GM23338 (cell line): Measurements from ENCODE around the gene FTH1. TPM values are rescaled to one million over a fixed set of nuclear protein-coding genes. Genes with fewer than 3 reads are reported as not detected.

Experiments
- EZH2phosphoT487 ChIP-seq: fragments of 200-600 bp; sonication (generic); IDR thresholded peaks from one replicate; pipeline ENCODE4 v1.8.1; 2018; ENCODE audit warnings: antibody characterized with exemption; ENCODE audit not compliant: unreplicated experiment
- JUNB ChIP-seq: IDR thresholded peaks from one replicate; pipeline ENCODE4 v1.6.1; 2016; ENCODE audit warnings: antibody characterized with exemption; ENCODE audit not compliant: unreplicated experiment
- NANOG ChIP-seq: IDR thresholded peaks from 2 replicates; pipeline ENCODE4 v1.6.1; 2016; ENCODE audit warnings: antibody characterized with exemption, borderline replicate concordance
- POLR2AphosphoS5 ChIP-seq: IDR thresholded peaks from 2 replicates; pipeline ENCODE4 v1.6.1; 2016; ENCODE audit warnings: antibody characterized with exemption, low read depth
- STAT1 ChIP-seq: IDR thresholded peaks from one replicate; pipeline ENCODE4 v1.6.1; 2016; ENCODE audit warnings: antibody characterized with exemption; ENCODE audit not compliant: unreplicated experiment
- ZNF114 ChIP-seq: fragments of 250-450 bp; sonication (Bioruptor Pico); IDR thresholded peaks from 2 replicates; pipeline ENCODE4 v1.5.0; 2020; ENCODE audit warnings: mild to moderate bottlenecking, moderate library complexity
- polyA plus RNA-seq: library from polyadenylated mRNA; unstranded; fragments of >200 nt; fragmentation: Nextera tagmentation; extraction: Ambion mirVana; gene quantifications from 2 replicates; pipeline ENCODE4 v1.2.1, GENCODE V29; 2016
- total RNA-seq: library from RNA; depleted of rRNA; stranded (reverse); fragments of >200 nt; shearing (Covaris generic); gene quantifications from 2 replicates; pipeline ENCODE4 v1.2.3, GENCODE V29; 2014
- TF ChIP-seq, protein P1 (sequence below): fragments of 250-450 bp; sonication (Bioruptor Pico); IDR thresholded peaks from 2 replicates; pipeline ENCODE4 v1.5.0; 2020; ENCODE audit warnings: mild to moderate bottlenecking, moderate library complexity
- TF ChIP-seq, protein P2 (sequence below): IDR thresholded peaks from one replicate; pipeline ENCODE4 v1.6.1; 2018; ENCODE audit warnings: antibody characterized with exemption; ENCODE audit not compliant: unreplicated experiment

Gene FTH1
- total and polyA plus RNA-seq, 2 experiments from 2014 or later: 718 to 2,750 TPM

DNA sequence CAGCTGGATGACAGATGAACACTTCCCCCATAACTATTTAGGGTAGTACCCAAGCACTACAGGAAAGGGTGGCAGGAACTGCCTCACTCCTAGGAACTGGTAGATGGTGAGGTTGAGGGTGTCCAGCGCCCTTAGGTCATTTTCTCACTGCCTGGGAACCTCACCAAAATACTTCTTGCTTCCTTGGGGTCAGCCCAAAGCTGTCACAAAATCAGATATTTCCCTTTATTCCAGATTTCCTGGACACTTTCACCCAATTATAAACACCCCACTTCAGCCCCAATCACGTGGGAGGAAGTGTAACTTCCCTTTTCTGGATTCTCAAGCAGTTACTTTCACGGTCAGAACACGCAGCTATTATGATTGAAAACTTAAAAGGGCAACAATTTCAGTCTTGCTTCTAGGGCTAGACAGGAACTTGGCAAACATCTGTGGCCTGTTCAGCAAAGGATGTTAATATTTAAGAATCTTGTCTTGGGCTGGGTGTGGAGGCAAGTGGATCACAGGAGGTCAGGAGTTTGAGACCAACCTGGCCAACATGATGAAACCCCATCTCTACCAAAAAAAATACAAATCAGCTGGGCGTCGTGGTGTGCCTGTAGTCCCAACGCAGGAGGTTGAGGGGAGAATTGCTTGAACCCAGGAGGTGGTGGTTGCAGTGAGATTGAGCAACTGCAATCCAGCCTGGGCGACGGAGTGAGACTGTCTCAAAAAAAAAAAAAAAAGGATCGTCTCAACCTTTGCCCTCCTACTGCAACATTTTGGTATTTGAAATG lies 4.0 kb downstream of the FTH1 start (continued):
- TF ChIP-seq, protein P1, sequence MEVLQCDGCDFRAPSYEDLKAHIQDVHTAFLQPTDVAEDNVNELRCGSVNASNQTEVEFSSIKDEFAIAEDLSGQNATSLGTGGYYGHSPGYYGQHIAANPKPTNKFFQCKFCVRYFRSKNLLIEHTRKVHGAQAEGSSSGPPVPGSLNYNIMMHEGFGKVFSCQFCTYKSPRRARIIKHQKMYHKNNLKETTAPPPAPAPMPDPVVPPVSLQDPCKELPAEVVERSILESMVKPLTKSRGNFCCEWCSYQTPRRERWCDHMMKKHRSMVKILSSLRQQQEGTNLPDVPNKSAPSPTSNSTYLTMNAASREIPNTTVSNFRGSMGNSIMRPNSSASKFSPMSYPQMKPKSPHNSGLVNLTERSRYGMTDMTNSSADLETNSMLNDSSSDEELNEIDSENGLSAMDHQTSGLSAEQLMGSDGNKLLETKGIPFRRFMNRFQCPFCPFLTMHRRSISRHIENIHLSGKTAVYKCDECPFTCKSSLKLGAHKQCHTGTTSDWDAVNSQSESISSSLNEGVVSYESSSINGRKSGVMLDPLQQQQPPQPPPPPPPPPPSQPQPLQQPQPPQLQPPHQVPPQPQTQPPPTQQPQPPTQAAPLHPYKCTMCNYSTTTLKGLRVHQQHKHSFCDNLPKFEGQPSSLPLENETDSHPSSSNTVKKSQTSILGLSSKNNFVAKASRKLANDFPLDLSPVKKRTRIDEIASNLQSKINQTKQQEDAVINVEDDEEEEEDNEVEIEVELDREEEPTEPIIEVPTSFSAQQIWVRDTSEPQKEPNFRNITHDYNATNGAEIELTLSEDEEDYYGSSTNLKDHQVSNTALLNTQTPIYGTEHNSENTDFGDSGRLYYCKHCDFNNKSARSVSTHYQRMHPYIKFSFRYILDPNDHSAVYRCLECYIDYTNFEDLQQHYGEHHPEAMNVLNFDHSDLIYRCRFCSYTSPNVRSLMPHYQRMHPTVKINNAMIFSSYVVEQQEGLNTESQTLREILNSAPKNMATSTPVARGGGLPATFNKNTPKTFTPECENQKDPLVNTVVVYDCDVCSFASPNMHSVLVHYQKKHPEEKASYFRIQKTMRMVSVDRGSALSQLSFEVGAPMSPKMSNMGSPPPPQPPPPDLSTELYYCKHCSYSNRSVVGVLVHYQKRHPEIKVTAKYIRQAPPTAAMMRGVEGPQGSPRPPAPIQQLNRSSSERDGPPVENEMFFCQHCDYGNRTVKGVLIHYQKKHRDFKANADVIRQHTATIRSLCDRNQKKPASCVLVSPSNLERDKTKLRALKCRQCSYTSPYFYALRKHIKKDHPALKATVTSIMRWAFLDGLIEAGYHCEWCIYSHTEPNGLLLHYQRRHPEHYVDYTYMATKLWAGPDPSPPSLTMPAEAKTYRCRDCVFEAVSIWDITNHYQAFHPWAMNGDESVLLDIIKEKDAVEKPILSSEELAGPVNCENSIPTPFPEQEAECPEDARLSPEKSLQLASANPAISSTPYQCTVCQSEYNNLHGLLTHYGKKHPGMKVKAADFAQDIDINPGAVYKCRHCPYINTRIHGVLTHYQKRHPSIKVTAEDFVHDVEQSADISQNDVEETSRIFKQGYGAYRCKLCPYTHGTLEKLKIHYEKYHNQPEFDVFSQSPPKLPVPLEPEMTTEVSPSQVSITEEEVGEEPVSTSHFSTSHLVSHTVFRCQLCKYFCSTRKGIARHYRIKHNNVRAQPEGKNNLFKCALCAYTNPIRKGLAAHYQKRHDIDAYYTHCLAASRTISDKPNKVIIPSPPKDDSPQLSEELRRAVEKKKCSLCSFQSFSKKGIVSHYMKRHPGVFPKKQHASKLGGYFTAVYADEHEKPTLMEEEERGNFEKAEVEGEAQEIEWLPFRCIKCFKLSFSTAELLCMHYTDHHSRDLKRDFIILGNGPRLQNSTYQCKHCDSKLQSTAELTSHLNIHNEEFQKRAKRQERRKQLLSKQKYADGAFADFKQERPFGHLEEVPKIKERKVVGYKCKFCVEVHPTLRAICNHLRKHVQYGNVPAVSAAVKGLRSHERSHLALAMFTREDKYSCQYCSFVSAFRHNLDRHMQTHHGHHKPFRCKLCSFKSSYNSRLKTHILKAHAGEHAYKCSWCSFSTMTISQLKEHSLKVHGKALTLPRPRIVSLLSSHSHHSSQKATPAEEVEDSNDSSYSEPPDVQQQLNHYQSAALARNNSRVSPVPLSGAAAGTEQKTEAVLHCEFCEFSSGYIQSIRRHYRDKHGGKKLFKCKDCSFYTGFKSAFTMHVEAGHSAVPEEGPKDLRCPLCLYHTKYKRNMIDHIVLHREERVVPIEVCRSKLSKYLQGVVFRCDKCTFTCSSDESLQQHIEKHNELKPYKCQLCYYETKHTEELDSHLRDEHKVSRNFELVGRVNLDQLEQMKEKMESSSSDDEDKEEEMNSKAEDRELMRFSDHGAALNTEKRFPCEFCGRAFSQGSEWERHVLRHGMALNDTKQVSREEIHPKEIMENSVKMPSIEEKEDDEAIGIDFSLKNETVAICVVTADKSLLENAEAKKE (CRISPR knock-in tag): no peak
- no peak for TF ChIP-seq STAT1
- no peak for TF ChIP-seq ZNF114 (CRISPR knock-in tag)
- TF ChIP-seq, protein P2, sequence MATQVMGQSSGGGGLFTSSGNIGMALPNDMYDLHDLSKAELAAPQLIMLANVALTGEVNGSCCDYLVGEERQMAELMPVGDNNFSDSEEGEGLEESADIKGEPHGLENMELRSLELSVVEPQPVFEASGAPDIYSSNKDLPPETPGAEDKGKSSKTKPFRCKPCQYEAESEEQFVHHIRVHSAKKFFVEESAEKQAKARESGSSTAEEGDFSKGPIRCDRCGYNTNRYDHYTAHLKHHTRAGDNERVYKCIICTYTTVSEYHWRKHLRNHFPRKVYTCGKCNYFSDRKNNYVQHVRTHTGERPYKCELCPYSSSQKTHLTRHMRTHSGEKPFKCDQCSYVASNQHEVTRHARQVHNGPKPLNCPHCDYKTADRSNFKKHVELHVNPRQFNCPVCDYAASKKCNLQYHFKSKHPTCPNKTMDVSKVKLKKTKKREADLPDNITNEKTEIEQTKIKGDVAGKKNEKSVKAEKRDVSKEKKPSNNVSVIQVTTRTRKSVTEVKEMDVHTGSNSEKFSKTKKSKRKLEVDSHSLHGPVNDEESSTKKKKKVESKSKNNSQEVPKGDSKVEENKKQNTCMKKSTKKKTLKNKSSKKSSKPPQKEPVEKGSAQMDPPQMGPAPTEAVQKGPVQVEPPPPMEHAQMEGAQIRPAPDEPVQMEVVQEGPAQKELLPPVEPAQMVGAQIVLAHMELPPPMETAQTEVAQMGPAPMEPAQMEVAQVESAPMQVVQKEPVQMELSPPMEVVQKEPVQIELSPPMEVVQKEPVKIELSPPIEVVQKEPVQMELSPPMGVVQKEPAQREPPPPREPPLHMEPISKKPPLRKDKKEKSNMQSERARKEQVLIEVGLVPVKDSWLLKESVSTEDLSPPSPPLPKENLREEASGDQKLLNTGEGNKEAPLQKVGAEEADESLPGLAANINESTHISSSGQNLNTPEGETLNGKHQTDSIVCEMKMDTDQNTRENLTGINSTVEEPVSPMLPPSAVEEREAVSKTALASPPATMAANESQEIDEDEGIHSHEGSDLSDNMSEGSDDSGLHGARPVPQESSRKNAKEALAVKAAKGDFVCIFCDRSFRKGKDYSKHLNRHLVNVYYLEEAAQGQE: no peak
- TF ChIP-seq JUNB: no peak
- no peak; the same call in 1 of the 2 replicates for TF ChIP-seq POLR2AphosphoS5
- no peak for TF ChIP-seq NANOG
- no peak for TF ChIP-seq EZH2phosphoT487
